Measurements from ENCODE around the gene PIEZO1.

The PIEZO1 gene

DNA sequence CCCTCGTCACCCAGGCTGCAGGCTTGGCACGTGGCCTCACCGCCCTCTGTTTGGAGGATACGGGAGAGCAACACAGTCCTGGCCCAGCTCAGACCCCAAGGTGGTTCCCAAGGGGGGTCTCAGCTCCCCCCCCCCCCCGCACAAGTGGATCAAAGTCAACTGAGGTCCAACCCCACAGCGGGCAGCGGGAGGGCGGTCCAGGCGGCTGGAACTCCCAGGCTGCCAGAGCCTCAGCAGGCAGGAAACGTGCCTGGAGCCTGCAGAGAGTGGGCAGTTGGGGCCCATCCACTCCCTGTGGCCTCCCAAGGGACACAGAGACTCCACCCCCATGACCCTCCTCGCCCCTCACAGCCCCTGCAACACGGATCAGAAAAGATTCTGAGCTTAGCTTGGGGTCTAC lies 36.7 kb downstream of the PIEZO1 start:
- DNase-seq, result no peak

DNA sequence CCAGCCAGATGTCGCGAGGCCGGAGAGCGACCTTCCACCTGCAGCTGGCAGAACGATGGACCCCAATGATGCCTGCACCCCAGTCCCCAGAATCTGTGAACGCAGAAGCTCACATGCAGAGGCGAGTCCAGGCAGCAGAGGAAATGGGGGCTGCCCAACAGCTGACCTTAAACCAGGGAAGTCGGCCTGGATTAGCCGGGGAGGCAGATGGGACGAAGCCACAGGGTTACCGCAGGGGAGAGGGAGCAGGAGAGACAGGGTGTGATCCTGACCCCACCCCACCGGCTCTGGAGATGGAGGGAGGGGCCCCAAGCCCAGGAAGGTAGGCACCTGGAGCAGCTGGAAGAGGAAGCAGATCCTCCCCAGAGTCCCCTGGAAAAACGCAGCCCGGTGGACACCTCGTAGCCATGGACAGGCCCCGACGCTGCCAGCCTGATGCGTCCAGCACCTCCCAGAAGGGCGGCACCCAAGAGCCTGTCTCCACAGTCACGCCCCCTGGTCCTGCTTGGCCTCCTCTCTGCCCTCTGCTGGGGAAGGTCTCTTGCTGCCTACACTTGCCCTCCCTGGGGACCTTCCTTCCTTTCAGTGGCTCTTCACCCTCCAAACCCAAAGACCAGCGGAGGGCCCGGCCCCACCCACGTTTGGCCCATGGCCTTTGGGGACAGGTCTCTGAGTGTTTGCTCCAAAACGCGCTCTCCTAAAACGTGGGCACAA lies 37.3 kb downstream of the PIEZO1 start:
- no peak for DNase-seq

DNA sequence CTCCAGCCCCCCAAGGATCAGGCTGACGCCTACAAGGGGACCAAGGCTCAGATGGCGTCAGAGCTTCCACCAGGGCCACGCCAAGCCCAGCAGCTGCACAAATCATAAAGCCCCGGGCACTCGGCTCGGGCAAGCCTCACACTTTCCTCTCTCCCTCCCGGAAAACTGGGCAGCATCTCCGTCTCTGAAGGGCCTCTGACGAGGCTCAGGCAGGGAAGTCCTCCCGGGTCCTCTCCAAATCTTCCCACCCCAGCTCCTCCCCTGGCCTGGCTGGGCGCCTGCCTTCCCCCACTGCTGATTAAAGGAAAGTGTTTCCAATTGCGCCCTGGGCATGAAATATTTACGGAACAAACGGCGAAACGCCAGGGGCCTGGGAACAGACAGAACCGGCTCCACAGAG lies 38.5 kb downstream of the PIEZO1 start:
- DNase-seq, result no peak

DNA sequence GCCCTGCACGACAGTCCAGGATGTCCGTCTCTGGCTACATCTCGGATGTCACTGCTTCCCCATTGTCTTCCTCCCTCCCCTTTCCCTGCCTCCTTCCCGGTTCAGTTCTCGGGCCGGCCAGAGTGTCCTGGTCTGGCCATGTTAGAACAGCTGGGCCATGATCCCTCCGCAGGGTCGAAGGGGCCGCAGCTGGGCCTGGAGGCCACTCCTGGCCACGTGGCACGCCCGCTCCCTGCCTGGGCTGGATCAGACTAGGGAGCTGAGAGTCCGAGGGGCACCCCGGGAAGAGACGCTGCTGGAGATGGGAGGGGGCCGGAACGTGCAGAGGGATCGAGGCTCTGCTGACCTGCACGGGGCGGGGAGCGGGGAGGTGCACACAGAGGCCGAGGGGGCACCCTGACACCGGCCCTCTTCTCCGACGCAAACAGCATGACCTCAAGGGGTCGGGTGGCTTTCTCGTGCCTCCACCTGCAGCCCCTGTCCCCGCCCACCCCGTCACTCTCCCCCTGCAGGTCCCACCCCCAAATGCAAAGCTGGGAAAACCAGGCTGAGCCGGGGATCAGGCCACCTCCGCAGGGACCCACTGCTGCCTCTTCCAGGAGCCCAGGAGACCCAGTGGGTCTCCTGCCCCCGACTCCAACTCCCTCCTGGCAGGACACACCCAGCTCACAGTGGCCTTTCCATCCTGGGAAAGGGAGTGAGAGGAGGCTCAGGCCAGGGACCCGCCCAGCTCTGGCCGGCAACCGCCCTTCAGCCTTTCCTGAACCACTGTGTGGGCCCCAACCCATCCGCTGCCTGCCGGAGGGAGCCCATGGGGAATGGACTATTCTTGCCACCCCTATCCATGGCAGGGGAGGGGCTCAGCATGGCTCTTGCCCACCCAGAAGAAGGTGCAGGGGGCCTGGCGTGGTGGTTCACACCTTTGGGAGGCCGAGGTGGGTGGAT lies 40.2 kb downstream of the PIEZO1 start:
- DNase-seq, result no peak

DNA sequence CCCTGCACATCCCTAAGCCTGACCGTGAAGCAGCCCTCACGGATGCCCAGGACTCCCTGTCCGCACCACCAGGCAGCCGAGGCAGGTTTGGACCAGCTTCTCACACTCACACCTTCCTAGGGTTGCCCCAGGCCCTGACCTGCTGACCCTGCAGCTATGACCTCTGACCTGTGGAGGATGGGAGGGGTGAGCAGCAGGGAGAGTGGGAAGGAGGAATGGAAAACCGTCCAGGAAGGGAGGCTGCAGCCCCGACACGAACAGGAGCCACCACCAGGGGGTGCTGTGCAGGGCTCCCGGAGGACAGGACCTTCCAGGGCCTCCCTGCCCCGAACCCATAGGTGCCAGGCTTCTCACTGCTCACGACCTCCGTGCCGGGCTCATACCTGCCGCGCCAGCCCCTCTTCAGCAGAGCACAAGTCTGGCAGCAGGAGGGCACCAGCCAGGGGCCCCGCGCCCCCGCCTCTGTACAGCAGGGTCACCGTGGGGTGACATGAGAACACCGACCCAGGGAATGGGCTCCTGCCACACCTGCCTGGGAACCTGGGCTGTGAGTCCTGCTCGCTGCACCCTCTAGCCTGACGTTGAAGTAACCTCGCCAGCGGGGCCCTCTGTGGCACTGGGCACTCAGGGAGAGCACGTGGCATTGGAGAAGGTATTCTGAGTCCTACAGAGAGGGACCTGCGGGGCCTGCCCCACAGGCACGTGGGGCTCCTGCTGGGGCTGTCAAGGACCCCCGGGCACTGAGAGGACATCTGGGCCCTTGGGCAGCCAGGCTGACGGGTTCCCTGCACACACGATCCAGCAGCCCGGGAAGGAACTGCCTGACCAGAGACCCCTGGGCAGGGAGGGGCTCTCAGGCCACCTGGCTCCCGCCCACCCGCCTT lies 41.1 kb downstream of the PIEZO1 start:
- DNase-seq, result peak; percentile 23

DNA sequence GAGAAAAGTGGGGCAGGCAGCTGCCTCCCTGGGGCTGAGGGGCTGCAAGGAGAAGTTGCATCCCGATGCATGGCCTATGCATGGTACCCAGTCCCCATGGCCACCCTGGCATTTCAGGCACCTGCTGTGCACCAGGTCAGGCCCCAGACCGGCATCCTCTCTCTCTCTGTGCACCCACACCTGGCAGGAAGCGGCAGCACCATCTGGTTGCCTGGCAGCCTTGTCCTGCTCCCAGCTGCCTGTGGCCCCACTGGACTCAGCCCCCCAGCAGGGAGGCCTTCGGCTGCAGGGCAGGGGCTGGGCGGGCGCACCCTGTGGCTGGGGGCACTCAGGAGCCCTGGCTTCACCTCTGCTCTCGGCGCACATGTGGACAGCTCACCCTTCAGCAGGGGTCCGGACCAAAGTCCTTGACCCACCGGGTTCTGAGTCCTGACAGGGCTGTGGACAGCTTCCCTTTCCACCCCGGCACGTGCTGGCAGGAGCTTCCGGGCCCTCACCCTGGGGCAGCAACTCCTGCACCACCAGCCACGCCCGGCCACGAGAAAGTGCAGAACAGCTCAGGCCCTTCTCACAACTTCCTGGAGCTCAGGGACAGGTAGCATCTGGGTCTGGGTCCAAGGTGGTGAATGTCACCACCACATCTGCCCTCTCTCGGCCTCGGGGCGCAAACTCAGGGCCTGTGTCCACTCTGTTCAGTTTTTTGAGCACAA lies 42.0 kb downstream of the PIEZO1 start:
- no peak for DNase-seq

DNA sequence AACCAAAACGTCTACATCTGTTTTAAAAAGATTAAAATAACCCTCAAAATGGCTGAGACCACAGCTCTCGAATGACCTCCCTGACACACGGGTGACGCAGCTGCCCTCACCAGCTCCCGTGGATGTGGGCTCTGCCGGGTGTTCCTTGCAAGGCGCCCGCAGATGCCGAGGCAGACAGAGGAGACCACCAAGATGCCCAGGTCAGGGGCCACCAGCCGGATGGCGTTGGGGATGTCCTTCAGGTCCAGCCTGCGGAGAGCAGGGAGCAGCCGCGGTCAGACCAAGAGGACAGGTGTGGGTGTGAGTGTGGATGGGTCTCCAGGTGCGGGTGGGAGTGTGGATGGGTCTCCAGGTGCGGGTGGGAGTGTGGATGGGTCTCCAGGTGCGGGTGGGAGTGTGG lies 43.7 kb downstream of the PIEZO1 start:
- DNase-seq, result no peak

DNA sequence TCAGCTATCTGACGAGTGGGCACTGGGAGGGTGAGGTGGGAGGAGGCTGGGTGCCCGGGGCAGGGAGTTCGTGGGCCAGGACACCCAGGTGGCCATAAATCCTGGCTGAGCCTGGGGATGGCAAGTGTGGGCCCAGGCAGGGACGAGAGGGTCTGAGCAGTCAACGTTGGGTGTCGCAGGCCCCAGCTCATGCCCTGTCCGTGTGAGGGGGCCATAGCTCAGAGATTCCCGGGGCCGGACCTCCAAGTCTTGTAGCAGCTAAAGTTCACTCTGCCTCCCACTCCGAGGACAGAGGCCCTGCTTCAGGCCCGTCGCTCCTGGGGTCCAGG lies 44.3 kb downstream of the PIEZO1 start:
- no peak for DNase-seq

DNA sequence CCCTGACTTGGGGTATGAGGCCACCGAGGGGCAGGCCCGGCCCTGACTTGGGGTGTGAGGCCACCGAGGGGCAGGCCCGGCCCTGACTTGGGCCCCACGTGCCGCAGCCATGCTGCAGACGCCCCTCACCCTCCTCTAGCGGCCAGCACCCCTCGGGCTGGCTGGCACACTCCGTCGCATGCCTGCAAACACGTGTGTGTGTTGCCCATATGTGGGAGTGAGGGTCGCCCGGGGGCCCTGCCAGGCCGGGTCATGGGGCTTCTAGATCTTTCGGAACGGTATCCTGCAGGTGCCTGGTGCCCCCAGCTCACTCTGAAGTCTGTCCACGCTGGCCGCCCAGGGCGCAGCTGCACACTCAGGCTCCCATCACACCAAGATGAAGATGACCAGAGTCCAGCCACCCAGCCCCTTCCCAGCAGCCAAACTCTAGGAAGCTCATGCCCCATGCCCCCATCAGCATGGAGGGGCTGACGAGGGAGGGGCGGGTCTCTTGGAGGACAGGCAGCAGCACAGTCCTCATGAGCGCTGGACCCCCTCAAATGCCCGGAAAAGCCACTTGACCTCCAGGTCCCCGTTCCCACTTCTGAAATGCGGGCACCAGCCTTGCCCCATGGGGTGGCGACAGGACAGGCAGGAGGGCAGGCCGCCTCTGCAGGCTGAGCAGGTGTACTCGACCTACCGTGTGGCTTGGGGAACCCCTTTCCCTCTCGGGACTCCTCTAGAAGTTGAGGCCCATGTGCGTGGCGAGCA lies 44.9 kb downstream of the PIEZO1 start:
- DNase-seq, result no peak

DNA sequence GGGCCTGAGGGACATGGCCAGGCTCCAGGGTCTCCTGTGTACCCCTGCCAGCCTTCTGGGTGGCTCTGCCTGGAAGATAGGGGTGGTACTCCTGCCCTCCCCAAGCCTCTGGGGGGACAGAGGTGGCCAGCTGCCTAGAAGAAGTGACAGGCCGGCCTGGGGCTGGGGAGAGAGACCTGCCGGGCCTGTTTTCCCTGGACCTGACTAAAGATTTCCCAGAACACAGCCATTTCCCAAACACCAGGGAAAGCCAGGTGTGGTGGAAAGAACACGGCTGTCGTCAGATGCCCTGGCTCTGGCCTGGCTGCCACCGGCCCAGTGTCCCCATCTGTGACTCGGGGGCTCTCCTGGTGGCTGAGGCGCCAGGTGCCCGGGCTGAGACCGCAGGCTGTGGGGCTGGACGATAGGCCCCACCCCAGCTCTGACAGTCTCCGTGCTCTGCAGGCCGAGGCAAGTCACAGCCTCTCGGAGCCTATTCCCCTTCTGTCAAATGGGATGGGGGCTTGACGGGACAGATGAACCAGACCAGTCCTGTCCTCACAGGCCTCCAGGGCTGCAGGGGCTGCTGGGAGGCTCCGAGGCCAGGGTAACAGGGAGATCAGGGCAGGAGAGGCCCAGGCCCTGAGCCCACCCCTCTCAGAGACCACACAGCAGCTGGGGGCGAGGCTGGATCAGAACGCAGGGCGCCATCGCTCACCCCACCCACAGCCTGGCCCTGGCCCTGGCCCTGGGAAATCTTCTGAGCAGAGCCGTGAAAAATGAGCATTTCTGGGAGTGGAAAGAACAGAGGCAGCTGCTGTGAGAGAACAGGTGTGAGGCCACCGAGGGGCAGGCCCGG lies 45.7 kb downstream of the PIEZO1 start:
- DNase-seq, result no peak

DNA sequence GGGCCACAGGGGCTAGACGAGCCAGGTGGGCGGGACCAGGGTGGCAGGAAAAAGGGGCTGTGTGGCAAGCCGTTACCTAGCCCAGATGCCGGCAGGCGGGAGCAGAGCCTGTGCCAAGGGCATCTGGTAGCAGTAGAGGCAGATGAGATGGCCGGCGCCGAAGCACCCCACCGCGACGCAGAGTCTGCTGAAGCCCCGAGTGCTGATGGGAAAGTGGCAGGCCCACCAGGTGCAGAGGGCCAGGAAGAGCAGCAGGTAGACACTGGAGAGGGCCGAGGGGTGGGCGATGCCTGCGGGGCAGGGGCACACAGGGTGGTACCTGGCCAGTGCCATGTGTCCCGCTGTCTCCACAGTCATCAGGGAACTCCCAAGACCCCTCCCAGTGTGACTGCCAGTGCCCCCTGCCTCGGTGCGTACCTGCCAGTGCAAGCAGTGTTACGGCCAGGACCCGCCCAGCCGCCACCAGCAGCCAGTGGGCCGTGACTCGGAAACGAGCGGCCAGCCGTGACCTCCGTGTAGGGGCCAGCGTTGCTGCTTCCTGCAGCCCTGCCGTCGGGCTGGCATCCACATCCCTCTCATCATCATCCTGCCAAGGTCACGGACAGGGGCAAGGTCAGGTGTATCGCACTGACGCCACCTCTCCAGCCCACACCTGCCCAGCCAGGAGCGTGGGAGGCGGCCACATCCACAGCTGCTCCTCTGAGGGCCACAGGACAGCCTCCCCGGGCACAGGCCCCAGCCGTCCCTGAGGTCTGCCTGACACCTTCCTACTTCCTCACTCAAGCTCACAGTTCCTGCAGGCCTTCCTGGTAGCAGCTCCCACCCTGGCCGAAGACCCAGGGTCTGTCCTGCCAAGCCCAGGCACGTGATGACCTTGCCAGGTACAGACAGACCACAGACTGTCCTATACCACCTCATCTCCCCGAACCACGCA lies 46.6 kb downstream of the PIEZO1 start:
- DNase-seq, result no peak

DNA sequence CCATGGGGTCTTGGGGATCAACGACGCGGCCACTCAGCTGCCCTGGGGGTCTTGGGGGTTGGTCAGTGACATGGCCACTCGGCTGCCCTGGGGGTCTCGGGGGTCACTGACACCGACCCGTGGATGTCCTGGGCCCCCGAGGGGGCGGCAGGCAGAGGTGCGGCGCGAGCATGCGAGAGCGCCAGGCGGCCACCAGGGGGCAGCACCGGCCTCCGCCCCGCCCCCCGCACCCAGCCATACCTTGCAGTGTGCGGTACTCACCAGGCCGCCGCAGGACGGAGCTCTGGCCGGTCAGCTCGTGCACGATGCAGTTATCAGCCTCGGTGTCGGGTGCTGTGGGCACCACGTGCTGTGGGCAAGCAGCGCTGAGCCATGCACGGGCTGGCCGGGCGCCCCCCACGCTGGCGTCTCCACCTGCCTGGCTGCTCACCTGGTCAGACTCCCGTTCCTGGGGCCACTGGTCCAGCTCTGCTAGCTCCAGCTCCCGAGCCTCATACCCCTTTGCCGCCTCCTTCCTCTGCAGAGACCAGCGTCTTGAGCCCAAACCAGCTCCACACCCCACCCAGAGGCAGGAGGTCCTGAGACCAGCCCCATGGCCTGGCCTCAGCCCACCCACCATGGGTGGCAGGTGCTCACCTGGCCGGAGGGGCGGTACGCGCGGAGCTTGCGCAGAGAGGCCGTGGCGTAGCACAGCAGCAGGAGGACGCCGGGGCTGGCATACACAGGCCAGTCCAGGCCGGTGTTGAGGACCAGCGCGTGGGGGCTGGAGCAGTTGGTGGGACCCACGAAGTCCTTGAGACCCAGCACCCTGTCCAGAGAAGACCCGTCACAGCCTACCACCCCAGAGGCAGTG lies 47.5 kb downstream of the PIEZO1 start:
- peak; percentile 16 for DNase-seq

DNA sequence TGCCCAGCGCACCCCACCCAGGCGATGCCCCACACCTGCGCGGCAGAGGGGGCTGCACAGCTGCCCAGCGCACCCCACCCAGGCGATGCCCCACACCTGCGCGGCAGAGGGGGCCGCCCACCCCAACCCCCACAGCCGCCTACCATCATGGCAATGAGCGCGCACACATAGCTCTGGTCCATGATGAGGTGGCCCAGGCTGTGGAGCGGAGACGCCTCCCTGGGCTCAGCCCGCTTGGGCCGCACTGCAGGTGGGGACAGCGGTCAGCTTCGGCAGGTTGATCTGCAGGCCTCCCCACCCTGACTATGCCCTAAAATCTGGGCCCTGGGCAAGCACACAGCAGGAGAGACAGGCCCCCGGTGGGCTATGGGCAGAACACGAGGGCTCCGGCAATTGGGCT lies 48.5 kb downstream of the PIEZO1 start:
- DNase-seq, result no peak

DNA sequence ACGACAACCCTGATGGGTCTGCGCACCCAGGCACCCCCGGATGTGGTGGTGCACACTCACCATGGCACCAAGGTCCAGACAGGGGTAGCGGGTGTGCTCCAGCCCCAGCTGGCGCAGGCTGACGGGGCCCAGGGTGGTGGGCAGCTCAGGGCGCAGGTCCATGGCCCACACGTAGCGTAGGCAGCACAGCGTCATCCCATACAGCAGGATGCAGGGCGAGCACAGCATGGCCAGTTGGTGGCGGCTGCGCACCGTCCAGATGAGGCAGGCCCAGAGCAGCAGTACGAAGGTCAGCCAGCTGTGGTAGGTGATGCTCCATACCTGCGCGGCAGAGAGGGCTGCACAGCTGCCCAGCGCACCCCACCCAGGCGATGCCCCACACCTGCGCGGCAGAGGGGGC lies 48.9 kb downstream of the PIEZO1 start:
- no peak for DNase-seq

DNA sequence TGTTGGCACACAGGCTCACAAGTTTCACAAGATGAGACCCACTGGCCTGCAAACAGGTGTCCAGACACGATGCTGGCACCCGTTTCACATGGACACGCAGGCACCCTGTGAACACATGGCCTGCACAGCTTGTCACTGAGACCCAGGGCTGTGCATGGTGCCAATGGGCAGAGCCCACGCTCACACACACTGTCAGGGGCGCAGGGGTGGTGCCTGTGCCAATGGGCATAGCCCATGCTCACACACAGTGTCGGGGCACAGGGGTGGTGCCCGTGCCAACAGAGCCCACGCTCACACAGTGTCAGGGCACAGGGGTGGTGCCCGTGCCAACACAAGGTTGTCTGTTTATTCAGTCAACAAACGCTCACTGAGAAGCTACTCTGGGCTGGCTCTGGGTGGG lies 49.4 kb downstream of the PIEZO1 start:
- DNase-seq, result no peak

DNA sequence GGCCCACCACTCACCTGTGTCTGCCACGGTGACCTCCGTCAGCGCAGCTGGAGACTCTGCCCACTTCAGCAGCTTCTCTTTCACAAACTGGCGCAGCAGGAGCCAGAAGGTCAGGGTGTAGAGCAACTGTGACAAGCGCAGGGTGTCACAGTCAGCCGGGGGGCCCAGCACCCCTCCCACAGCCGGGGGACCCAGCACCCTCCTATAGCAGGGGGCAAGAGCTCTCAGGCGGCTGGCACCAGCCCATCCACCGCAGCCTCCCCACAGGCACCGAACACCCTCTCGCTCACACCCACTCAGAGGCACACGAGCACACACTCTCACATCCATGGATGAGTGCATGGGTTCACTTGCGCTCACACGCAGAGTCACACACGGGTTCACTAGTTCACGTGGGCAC lies 49.9 kb downstream of the PIEZO1 start:
- no peak for DNase-seq

DNA sequence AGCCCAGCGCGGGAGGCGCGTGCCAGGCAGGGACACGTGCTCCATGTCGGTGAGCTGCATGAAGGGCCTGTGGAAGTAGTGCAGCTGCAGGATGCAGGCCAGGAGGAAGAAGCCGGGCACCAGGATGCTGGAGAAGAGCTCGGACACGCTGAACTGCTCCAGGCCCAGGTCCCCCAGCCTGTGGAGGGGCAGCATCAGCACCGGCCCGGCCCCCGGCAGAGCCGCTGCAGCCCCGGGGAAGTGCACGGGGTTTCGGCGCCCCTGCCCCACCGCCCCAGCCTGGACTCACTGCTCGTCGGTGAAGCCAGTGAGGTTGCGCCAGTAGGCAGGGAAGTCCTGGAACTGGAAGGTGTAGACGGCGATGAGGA lies 50.7 kb downstream of the PIEZO1 start:
- no peak for DNase-seq

DNA sequence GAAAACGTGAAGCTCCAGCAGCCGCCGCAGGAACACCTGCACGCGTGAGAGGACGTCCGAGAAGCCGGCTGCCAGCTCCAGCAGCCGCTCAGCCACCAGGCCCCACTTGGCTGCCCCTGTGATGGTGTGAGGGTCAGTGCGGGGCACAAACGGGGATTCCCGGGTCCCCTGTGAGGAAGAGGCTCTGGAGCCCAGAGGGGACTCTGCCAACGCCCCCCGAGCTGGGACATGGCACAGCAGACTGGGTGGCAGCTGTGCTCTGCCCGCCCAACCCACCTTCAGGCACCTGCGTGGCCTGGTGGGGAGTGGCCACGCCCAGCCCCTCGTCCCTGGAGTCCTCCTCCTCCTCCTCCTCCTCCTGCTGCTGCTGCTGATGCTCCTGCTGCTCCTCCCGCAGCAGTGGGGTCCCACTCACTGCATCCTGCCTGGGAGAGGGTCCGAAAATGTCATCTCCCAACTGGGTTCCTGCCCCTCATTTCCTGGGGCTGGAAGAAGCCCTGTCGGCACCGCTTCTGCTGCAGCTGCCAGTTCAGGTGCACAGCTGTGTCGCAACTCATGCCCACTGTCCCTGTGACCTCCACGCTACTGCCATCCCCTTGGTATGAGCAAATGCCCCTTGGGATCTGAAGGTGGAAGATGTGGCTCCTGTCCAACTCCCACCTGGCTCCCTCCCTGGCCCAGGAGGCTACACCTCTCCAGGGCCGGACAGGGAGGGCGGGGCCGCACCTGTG lies 51.2 kb downstream of the PIEZO1 start:
- DNase-seq, result no peak
